ENCODE measurements around the gene ZNF273.
"Not testable (repeated sequence)": the region's sequence is repeated elsewhere in the genome, so short reads cannot be mapped to it uniquely, and the experiment has no call there.

Gene ZNF273

GRCh38 chr7:64877714-64878610 is 25.1 kb upstream of the ZNF273 start:
- DNase-seq, result no peak

- DNase-seq, result no peak
Measured at GRCh38 chr7:64878684-64879083, 24.4 kb upstream of the ZNF273 start.

GRCh38 chr7:64879086-64879730 is 23.9 kb upstream of the ZNF273 start:
- DNase-seq, result no peak

- no peak for DNase-seq
Measured at GRCh38 chr7:64879800-64880199, 23.3 kb upstream of the ZNF273 start.

- DNase-seq, result no peak
Measured at GRCh38 chr7:64880322-64881297, 22.5 kb upstream of the ZNF273 start.

- DNase-seq, result no peak
Measured at GRCh38 chr7:64881461-64882287, 21.4 kb upstream of the ZNF273 start.

- DNase-seq, result peak; percentile 4
Measured at GRCh38 chr7:64882341-64883112, 20.5 kb upstream of the ZNF273 start.

GRCh38 chr7:64883113-64883905 is 19.8 kb upstream of the ZNF273 start:
- DNase-seq, result no peak

- DNase-seq, result no peak
Measured at GRCh38 chr7:64884085-64884912, 18.8 kb upstream of the ZNF273 start.

- DNase-seq, result no peak
Measured at GRCh38 chr7:64884913-64885370, 18.1 kb upstream of the ZNF273 start.

GRCh38 chr7:64885520-64886240 is 17.4 kb upstream of the ZNF273 start:
- no peak for DNase-seq

GRCh38 chr7:64886956-64887545 is 16.0 kb upstream of the ZNF273 start:
- no peak for DNase-seq

GRCh38 chr7:64887756-64888508 is 15.1 kb upstream of the ZNF273 start:
- DNase-seq, result no peak

- no peak for DNase-seq
Measured at GRCh38 chr7:64888561-64888900, 14.5 kb upstream of the ZNF273 start.

- no peak for DNase-seq
Measured at GRCh38 chr7:64888901-64889685, 14.0 kb upstream of the ZNF273 start.

GRCh38 chr7:64889686-64890162 is 13.3 kb upstream of the ZNF273 start:
- no peak for DNase-seq

- DNase-seq, result not testable (repeated sequence)
Measured at GRCh38 chr7:64890273-64890672, 12.8 kb upstream of the ZNF273 start.
